22Rv1 (cell line): ENCODE results near the gene ONECUT3.

Source experiments
- H3K27ac ChIP-seq: fragments of 450-650 bp; 2 replicates; pipeline ENCODE4 v1.5.1; 2017
- CTCF ChIP-seq: fragments of 450-650 bp; IDR thresholded peaks from 2 replicates; pipeline ENCODE4 v1.5.1; 2017; ENCODE audit warnings: mild to moderate bottlenecking
- ZFX ChIP-seq: fragments of 450-650 bp; IDR thresholded peaks from 2 replicates; pipeline ENCODE4 v1.6.1; 2017; ENCODE audit warnings: antibody characterized with exemption, borderline replicate concordance

ONECUT3 gene

GRCh38 chr19:1819341-1820255 is 66.3 kb downstream of the ONECUT3 start:
- TF ChIP-seq ZFX (no peak), CTCF (no peak)
- no peak overlapping the region for H3K27ac ChIP-seq

- H3K27ac ChIP-seq, result no peak overlapping the region
- no peak for TF ChIP-seq ZFX
- TF ChIP-seq CTCF, result no peak
Observed at GRCh38 chr19:1822210-1822609, 68.9 kb downstream of the ONECUT3 start.

DNA sequence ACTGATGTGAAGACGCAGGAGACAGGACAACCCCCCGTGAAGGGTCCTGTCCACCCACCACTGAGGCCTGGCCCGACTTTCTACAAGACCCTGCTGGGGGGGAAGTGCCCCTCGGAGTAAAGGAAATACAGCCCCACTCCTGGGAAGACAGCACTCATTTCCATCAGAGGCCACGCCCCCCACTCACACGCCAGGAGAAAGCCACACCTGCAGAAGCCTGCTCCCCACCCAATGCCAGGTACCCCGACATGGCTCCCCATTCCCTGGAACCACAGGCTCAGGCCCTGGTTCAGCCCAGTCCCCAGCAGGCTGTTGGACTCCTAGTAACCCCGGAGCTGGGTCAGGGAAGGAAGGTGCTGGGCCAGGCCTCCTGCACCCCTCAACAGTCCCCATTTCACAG is 69.7 kb downstream of the ONECUT3 start:
- TF ChIP-seq CTCF, result no peak
- no peak overlapping the region for H3K27ac ChIP-seq

- no peak overlapping the region for H3K27ac ChIP-seq
- no peak for TF ChIP-seq CTCF
- no peak for TF ChIP-seq ZFX
Observed at GRCh38 chr19:1823539-1824251, 70.4 kb downstream of the ONECUT3 start.

GRCh38 chr19:1824252-1824622 is 70.9 kb downstream of the ONECUT3 start:
- no peak for TF ChIP-seq ZFX
- no peak for TF ChIP-seq CTCF
- no peak overlapping the region for H3K27ac ChIP-seq

DNA sequence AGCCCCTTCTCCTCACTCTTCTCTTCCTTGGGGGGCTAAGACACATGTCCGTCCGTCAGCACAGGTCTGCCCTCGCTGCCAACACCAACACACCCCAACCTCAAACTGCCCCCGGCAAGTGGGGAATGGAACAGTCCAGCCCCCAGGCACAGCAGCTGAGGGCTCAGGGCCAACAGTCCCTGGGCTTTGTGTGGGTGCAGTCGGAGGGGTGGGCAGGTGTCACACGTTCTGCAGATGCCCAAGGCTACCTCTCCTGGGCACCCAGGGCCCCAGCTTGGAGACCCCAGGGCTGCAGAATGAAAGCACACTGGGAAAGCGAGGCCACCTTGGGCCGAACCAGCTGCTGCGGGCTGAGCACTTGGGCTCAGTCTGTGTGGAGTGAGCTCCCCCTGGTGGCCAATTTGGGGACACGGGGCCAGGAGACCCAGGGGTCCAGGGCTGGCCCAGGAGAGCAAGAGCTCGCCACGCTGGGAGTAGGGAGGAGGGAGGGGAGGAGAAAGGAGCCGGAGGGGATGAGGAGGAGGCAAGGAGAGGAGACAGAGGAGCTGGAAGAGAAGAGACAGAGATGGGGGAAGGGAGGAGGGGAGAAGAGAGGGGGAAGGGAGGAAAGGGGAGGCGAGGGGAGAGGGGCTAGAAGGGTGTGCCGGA is 72.7 kb downstream of the ONECUT3 start:
- TF ChIP-seq CTCF (peak; percentile 94), ZFX (no peak)
- peak overlapping the region; percentile 40; the same call in 1 of the 2 replicates for H3K27ac ChIP-seq
